Measurements from ENCODE around the gene PTPRZ1.

PTPRZ1 gene

GRCh38 chr7:121960678-121961077 is 87.7 kb downstream of the PTPRZ1 start:
- no peak for DNase-seq

- DNase-seq, result no peak
Measured at GRCh38 chr7:121961089-121961867, 88.3 kb downstream of the PTPRZ1 start.

GRCh38 chr7:121966276-121966934 is 93.4 kb downstream of the PTPRZ1 start:
- no peak for DNase-seq

- no peak for DNase-seq
Measured at GRCh38 chr7:121966935-121967332, 94.0 kb downstream of the PTPRZ1 start.

- no peak for DNase-seq
Measured at GRCh38 chr7:121985476-121986030, 112.6 kb downstream of the PTPRZ1 start.

GRCh38 chr7:121992068-121992467 is 119.1 kb downstream of the PTPRZ1 start:
- no peak for DNase-seq

GRCh38 chr7:121994625-121995410 is 121.9 kb downstream of the PTPRZ1 start:
- peak; percentile 11 for DNase-seq

- no peak for DNase-seq
Measured at GRCh38 chr7:122006687-122007086, 133.7 kb downstream of the PTPRZ1 start.

- DNase-seq, result no peak
Measured at GRCh38 chr7:122010116-122010515, 137.2 kb downstream of the PTPRZ1 start.

GRCh38 chr7:122013065-122013464 is 140.1 kb downstream of the PTPRZ1 start:
- DNase-seq, result no peak

GRCh38 chr7:122013630-122014029 is 140.7 kb downstream of the PTPRZ1 start:
- no peak for DNase-seq

GRCh38 chr7:122014697-122015096 is 141.7 kb downstream of the PTPRZ1 start:
- no peak for DNase-seq

- DNase-seq, result no peak
Measured at GRCh38 chr7:122018032-122018431, 145.1 kb downstream of the PTPRZ1 start.

- DNase-seq, result no peak
Measured at GRCh38 chr7:122027058-122027457, 154.1 kb downstream of the PTPRZ1 start.

GRCh38 chr7:122033641-122034040 is 160.7 kb downstream of the PTPRZ1 start:
- no peak for DNase-seq

- DNase-seq, result no peak
Measured at GRCh38 chr7:122035876-122036275, 162.9 kb downstream of the PTPRZ1 start.

GRCh38 chr7:122038134-122038533 is 165.2 kb downstream of the PTPRZ1 start:
- DNase-seq, result no peak

- DNase-seq, result no peak
Measured at GRCh38 chr7:122038904-122039303, 165.9 kb downstream of the PTPRZ1 start.

GRCh38 chr7:122040147-122040546 is 167.2 kb downstream of the PTPRZ1 start:
- no peak for DNase-seq

GRCh38 chr7:122046402-122046801 is 173.4 kb downstream of the PTPRZ1 start:
- no peak for DNase-seq

- DNase-seq, result no peak
Measured at GRCh38 chr7:122054393-122054792, 181.4 kb downstream of the PTPRZ1 start.

- DNase-seq, result no peak
Measured at GRCh38 chr7:122055073-122055472, 182.1 kb downstream of the PTPRZ1 start.

- no peak for DNase-seq
Measured at GRCh38 chr7:122056977-122057376, 184.0 kb downstream of the PTPRZ1 start.
